Activated CD8-positive, alpha-beta memory T cell treated with anti-CD3 and anti-CD28 coated beads, Interleukin-2, amount 50 U/mL, for 1 hour (primary cell): ENCODE measurements around the gene APOD.

Experiments
- DNase-seq: peaks from one replicate; pipeline ENCODE4 v3.0.0-alpha.2; 2020; ENCODE audit errors: extremely low read depth

Gene APOD

DNA sequence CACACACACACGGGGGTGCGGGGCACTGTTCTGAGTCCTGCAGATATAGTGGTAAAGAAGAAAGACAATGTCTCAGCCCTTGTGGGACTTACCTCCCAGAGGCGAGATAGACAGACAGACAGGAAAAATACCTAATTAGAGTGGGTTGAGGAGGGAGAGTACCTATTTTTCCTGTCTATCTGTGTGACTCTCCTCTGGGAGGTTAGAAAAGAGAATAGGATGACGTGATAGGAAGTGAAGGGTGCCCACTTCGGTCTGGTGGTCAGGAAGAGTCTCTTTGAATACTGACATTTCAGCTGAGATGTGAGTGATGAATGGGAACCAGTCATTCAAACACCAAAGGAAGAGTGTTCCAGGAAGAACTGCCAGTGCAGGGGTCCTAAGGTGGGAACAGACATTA, 4.1 kb upstream of the APOD start:
- no peak for DNase-seq

DNA sequence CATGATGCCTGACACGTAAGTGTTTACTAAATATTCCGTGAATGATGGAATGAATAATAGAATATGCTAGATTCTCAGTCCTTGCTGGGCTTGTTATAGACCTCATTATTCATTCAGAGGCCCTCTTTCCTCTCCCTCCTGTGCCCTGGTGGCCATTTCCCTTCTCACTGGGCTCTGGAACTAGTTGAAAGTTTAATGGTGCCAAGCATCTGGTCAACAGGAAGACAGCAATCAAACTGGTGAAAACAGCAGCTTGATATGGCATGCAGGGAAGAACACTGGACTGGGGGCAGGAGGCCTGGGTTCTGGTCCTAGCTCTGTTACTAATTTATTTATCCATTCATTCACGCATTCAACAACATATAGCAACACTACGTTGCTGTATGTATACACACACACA, 3.7 kb upstream of the APOD start:
- DNase-seq = no peak

DNA sequence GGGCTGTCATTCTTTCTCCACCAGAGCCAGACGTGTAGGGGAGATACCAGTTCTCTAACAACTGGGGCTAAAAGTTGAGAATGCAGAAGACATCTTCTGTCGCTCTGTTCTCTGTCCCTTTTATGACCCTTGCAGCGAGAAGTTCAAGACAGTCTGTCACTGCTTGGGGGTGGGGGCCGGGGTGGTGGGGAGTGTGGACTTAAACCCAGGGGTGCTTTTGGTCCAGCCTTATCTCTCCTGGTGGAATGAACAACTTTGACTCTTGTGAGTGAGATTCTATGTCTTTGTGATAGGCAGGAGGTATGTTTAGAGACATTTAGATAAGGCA, 767 bp upstream of the APOD start:
- DNase-seq = no peak

DNA sequence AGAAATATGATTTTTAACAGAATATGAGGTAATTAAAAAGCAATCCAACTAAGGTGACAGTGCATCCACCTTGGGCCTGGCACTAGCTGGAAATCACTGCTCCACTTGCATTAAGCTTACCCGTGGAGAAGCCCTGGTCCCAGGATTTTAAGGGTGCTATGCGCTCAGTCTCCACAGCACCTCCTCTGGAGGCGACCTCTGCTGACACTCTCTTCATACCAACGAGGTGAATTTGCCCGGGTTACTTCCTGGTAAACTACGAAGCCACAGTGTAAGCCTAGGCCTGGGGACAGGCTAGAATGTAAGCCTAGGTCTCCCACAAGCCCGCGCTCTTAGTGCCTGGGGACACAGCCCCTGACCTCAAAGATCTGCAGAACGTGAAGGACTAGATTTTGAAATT, 793 bp downstream of the APOD start:
- DNase-seq = no peak

DNA sequence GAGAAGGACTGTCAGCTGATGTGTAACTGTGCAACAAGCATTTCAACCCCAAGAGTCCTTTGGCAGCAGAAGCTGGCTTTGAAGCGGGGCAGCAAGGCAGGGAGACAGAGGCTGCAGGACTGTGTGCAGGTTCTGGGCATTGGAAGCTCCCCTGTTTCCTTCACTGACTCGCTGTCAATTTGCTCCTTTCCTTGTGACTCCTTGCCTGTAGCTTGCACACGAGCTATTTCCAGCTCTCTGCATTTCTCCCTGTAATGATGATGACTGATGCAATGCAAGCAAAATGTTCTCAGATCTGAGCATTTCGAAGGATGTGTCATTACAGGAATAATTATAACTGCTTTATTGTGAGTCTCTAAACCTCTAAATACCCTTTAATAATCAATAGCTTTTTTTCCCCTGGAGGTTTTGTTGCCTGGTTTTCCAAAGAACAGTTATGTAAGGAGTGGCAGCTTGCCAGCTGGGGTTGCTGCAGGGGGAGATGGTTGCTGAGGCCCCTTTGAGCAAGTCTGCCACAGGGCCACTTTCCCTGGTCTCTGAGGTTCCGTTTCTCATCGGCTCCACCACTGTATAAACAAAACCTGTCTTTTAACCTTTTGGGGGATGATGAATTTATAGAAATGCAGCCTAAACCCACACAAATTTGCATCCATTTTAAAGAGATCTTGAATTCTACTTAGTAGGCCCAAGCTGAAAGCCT, 2.8 kb downstream of the APOD start:
- DNase-seq = no peak

DNA sequence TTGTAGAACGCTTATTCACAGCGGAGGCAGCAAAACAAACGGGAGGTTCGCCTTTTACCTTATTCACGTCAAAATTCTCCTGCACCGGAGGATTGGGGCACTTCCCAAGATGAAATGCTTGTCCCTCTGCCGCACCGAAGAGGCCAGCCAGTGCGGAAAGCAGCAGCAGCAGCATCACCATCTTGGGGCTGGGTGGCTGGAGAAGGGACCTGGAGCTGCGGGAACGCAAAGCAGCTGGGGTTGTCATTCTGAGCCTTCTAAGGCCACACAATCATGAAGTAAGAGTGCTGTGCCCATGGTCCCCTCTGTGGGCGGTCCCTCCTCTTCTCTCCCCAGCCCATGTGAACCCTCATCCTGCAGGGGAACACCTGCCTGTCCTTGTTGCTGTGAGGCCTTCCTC, 4.5 kb downstream of the APOD start:
- DNase-seq = no peak

DNA sequence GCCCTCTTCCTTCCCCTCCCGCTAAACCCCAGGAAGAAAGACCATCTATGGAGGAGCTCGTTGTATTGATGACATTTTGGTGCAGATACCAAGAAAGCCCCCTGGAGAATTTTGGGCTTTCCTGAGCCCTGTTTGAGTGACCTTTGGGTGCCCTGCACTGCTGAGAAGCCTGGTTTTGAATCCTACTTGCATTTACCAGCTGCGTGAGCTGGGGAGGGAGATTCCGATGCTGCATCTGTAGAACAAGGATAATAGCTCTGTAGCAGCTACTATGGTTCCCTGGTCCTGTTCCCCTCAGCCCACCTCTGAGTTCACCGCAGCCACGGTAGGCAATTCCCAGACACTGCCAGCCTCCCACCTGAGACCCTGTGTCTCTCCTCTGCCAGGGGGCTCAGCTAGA, 5.2 kb downstream of the APOD start:
- DNase-seq = no peak

GRCh38 chr3:195577645-195578177, 6.0 kb downstream of the APOD start:
- DNase-seq = no peak

DNA sequence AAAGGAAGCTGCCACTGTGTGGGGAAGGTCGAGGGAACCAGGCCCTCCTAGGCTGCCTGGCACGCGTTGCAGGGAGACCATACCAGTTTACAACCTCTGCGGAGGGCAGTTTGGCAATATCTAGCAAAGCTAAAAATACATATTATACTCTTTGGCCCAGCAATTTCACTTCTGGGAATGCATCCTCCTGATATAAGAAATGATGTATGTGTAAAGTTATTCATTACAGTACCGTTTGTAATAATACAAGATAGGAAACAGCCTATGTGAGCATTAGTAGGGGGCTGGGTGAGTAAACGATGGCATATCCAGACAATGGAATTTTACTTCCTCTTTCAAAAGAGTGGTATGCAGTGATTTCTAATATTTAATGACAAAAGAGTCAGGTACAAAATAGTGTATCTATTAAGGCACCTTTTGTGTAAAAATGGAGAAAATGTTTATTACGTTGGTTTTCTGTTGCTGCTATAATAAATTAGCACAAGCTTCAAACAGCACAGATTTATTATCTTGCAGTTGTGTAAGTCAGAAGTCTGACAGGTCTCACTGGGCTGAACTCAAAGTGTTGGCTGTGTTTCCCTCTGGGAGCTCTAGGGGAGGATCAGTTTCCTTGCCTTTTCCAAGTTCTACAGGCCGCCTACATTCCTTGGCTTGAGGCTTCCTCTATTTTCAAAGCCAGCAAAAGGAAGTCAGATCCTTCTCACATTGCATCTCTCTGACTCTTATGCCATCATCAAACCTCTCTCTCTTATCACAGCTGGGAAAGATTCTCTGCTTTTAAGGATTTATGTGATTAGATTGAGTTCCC, 9.0 kb downstream of the APOD start:
- DNase-seq = no peak

DNA sequence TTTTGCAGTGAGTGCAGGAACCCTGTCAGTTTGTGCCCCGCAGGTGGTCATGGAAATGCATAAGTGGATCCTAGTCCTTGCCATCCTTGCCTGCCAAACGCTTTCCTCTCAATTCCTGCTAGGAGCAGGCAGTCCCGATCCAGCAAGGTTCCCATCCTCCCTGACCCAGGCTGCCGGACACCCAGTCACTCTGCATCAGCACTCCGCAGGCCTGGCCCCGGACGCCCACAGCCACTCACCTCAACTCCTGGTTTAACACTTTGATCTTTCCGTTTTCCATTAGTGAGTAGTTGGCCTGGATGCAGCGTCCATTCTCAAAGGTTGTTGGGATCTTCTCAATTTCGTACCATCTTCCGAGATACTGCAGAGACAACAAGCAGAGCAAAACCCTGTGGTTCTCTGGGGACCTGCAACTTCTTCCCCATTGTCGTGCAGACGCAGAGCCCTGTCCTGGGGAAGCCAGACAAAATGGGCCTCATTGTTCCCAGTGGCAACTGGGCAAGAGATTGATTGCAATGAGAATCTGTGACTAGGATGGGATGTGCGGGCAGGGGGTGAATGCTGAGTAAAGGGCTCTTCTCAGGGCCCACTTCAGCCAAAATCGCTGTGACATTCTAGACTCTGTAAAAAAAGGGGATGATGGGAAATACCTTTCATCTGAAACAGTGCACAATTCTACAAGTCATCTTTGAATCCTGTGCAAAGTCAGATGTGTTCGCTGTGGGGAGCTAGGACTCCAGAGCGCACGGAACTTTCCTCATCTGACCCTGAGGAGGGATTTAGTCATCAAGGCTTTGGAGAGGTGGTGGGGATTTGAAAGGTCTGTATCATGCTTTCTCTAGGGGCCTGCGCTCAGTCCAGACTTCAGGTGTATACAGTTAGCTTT, 9.9 kb downstream of the APOD start:
- DNase-seq = no peak

DNA sequence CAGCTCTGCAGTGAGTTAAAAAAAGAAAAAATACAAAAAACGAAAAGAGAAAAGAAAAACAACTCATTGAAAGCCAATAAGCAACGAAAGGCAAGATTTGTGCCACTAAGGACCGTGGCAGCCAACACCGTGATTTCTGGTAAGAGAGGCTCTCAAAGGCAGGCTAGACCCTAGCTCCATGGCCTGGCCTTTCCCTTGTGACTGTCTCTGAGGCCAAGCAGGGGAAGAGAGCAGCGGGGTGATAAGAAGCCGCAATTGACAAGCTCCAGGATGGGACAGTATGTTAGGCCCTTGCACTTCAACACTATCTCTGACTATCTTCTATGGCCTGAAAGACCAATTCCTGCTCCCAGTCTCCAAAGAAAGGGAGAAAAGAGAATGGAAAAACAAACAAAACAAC, 12.4 kb downstream of the APOD start:
- DNase-seq = no peak

- no peak for DNase-seq
Measured at GRCh38 chr3:195570912-195571311, 12.8 kb downstream of the APOD start.

GRCh38 chr3:195570344-195570743, 13.4 kb downstream of the APOD start:
- DNase-seq = no peak

- no peak for DNase-seq
Measured at GRCh38 chr3:195568630-195569029, 15.1 kb downstream of the APOD start.

DNA sequence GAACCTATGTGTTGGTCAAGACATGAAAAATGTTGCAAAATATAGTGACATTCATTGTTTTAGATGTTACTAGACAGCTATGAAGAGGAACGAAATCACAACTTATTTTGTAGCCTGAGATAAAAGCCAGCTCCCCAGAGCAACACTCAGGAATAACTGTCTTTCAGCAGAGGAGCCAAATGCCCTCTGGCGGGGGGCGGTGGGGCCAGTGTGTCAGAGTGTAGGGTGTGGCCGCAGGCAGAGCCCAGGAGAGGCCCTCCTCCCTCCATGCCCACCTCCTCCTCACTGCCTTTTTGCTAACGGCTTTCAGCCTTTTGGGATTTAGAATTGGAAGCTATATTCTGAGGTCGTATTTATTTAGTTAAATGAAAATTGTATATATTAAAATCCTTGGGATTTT, 16.9 kb downstream of the APOD start:
- no peak for DNase-seq

GRCh38 chr3:195565716-195566115, 18.0 kb downstream of the APOD start:
- no peak for DNase-seq

GRCh38 chr3:195563317-195563716, 20.4 kb downstream of the APOD start:
- no peak for DNase-seq

- no peak for DNase-seq
Measured at GRCh38 chr3:195559723-195560409, 23.9 kb downstream of the APOD start.

DNA sequence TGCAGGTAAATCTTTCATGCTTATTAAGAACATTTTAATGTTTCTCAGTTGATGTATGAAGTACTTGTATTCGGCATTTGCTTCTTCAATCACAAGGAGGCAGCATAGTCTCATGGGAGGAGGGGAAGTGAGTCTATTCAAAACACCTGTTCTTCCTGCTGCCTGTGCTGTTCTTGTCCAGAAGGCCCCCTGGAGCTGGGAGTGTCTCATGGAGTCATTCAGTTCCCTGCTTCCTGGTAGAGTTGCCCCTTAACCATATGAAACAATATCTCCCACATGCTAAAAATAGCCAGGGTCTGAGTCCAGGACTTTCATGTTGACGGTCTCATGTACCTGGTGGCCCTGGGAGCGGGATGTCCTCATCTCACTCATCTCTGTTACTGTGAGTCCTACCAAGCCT, 25.1 kb downstream of the APOD start:
- DNase-seq = no peak

DNA sequence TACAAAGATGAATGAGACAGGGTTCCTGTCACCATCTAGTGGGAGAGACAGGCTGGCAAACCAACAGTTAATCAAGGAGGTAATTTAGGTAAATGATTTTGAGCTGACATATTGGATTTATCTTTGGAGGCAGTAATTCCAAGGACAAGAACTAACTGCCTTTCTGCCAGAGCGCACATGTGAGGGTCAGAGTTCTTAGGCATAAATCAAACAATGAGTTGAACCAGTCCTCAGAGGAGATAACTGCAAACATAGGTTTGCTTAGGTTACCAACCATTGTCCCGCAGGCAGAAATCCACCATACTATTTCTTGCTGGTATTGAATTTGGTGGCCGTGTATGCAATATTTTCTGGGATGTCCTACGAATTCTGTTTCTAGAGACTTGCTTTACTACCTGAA, 26.4 kb downstream of the APOD start:
- no peak for DNase-seq

- no peak for DNase-seq
Measured at GRCh38 chr3:195556390-195556789, 27.4 kb downstream of the APOD start.

DNA sequence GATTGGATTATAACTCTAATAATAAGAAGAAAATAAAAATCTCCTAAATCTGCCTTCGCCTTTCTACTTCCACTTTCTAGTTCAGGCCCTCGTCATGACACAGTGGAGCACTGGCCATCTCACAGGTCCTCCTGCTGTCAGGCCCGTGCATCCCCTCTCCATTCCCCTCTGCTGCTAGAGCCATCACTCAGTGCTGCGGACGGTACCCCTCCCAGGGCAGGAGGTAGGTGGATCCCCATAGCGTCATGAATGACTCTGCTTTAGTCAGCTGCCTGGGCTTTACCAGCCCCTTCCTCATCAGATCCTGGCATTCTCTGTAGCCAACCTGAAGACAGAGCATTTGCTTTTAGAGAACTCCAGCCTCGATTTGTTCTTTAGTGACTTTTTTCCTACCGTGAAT, 28.6 kb downstream of the APOD start:
- no peak for DNase-seq
